Adrenal gland (tissue), 5 donors: ENCODE results near the gene SPANXN5.

Source experiments
- POLR2A ChIP-seq, 2 donors: fragments of 450-650 bp; IDR thresholded peaks; one replicate each; pipeline ENCODE4 v1.6.1; 2017; ENCODE audit warnings: antibody characterized with exemption in 2 of 2, mild to moderate bottlenecking in 2 of 2, moderate library complexity in 1 of 2
- TF ChIP-seq, protein P1 (sequence below), 6 experiments: fragments of 450-650 bp in 4 of 6; fragments of 200-600 bp in 2 of 6; sonication (generic) in 1 of 6; IDR thresholded peaks; 1 replicate in 5 of 6; 2 replicates in 1 of 6; pipeline versions ENCODE4 v1.5.1 to v1.8.0; 2016 to 2021; ENCODE audit warnings: antibody characterized with exemption in 6 of 6, mild to moderate bottlenecking in 2 of 6, moderate library complexity in 1 of 6
- donor health status: DM: no; HTN: no; CAD: no.

DNA sequence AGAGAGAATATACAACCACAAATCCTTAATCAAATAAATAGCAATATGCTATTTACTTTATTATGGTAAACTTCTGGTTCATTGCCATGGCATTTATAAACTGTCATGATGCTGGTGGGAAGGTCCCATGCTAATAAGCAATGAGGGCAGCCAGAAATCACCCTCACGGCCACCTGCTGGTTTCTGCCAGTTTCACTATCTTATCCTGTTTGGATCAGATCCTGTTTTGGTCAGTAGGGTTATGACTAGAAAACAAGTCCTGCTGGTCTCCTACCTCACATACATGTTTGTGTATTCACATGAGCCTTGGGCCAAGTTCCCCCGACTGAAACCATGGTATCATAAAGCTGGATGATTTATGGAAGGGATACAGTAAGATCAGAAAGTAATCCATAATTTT, 41.9 kb upstream of the SPANXN5 start:
- TF ChIP-seq, protein P1, sequence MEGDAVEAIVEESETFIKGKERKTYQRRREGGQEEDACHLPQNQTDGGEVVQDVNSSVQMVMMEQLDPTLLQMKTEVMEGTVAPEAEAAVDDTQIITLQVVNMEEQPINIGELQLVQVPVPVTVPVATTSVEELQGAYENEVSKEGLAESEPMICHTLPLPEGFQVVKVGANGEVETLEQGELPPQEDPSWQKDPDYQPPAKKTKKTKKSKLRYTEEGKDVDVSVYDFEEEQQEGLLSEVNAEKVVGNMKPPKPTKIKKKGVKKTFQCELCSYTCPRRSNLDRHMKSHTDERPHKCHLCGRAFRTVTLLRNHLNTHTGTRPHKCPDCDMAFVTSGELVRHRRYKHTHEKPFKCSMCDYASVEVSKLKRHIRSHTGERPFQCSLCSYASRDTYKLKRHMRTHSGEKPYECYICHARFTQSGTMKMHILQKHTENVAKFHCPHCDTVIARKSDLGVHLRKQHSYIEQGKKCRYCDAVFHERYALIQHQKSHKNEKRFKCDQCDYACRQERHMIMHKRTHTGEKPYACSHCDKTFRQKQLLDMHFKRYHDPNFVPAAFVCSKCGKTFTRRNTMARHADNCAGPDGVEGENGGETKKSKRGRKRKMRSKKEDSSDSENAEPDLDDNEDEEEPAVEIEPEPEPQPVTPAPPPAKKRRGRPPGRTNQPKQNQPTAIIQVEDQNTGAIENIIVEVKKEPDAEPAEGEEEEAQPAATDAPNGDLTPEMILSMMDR (IDR thresholded peaks at IDR 0.05), result no peak
- no peak for TF ChIP-seq POLR2A (IDR thresholded peaks at IDR 0.05)
